Measurements from ENCODE around the gene CTRB2. TPM values are rescaled to one million over a fixed set of nuclear protein-coding genes. Genes with fewer than 3 reads are reported as not detected.

The CTRB2 gene
- polyA plus RNA-seq, 3 donors = not detected

GRCh38 chr16:75176926-75177325 lies 30.0 kb downstream of the CTRB2 start:
- no peak overlapping the region for H3K27ac ChIP-seq (ENCODE audit: low read depth in 1 of 2, low read length in 2 of 2)
- H3K4me1 ChIP-seq (ENCODE audit: control insufficient read depth in 1 of 2, insufficient read depth in 2 of 2, low read length in 2 of 2) = no peaks in the 10 kb centered on the region
- no peaks in the 10 kb centered on the region for H3K79me2 ChIP-seq (ENCODE audit: insufficient read depth, low read length)
- no peaks in the 10 kb centered on the region for H3K27me3 ChIP-seq (ENCODE audit: control insufficient read depth in 2 of 2, insufficient read depth in 2 of 2, low read length in 2 of 2)
- H3K27me3 Mint-ChIP-seq (ENCODE audit: low read depth in 3 of 3) = peaks cover 0 to under 1% (median 0%) of the 10 kb centered on the region in 3 donors
- no peak overlapping the region for H3K4me3 ChIP-seq (replicated peaks in 1 of 3; ENCODE audit: low read depth in 2 of 3, low read length in 3 of 3)
- H3K36me3 Mint-ChIP-seq = peaks cover 0 to 2% of the 10 kb centered on the region in 2 donors
- H4K20me1 ChIP-seq (ENCODE audit: insufficient read depth, low read length) = no peaks in the 10 kb centered on the region
- TF ChIP-seq CTCF (IDR thresholded peaks at IDR 0.05) = no peak
- H3K4me2 ChIP-seq (replicated peaks; ENCODE audit: extremely low read depth, low read length, poor library complexity, severe bottlenecking) = no peak overlapping the region
- no peak overlapping the region for H3K9ac ChIP-seq (ENCODE audit: insufficient read depth, low read length, poor library complexity, severe bottlenecking)
- no CpG with 5 or more reads among the region's 2 CpGs for WGBS (ENCODE audit: insufficient coverage)
- H3K9me3 Mint-ChIP-seq = peaks cover 47 to 85% (median 78%) of the 10 kb centered on the region in 7 donors
- no peak overlapping the region for H3K4me3 Mint-ChIP-seq
- H3K36me3 ChIP-seq (replicated peaks in 1 of 2; ENCODE audit: control insufficient read depth in 1 of 2, insufficient read depth in 2 of 2, low read length in 2 of 2) = no peaks in the 10 kb centered on the region
- H3K9me3 ChIP-seq (replicated peaks in 1 of 2; ENCODE audit: control insufficient read depth in 1 of 2, insufficient read depth in 1 of 2, low read length in 2 of 2) = peaks cover 54 to 60% of the 10 kb centered on the region in 2 donors
- intact Hi-C loops (cut with micrococcal nuclease) = no loop called here
- no peak for DNase-seq
- H2AFZ ChIP-seq (ENCODE audit: insufficient read depth, low read depth, low read length, poor library complexity, severe bottlenecking) = no peak overlapping the region
- H3K4me1 Mint-ChIP-seq = peaks cover 3% of the 10 kb centered on the region
- H3K27ac Mint-ChIP-seq = no peak overlapping the region

GRCh38 chr16:75175074-75175473 lies 31.9 kb downstream of the CTRB2 start:
- H3K4me1 Mint-ChIP-seq = no peaks in the 10 kb centered on the region
- Histone ChIP-seq H3K27me3 (ENCODE audit: control insufficient read depth in 2 of 2, insufficient read depth in 2 of 2, low read length in 2 of 2) (no peaks in the 10 kb centered on the region), H3K4me1 (ENCODE audit: control insufficient read depth in 1 of 2, insufficient read depth in 2 of 2, low read length in 2 of 2) (no peaks in the 10 kb centered on the region), H3K36me3 (replicated peaks in 1 of 2; ENCODE audit: control insufficient read depth in 1 of 2, insufficient read depth in 2 of 2, low read length in 2 of 2) (peaks cover 0 to 12% of the 10 kb centered on the region in 2 donors), H3K4me3 (replicated peaks in 1 of 3; ENCODE audit: low read depth in 2 of 3, low read length in 3 of 3) (no peak overlapping the region), H3K79me2 (ENCODE audit: insufficient read depth, low read length) (no peaks in the 10 kb centered on the region), H4K20me1 (ENCODE audit: insufficient read depth, low read length) (no peaks in the 10 kb centered on the region), H3K9ac (ENCODE audit: insufficient read depth, low read length, poor library complexity, severe bottlenecking) (no peak overlapping the region), H3K4me2 (replicated peaks; ENCODE audit: extremely low read depth, low read length, poor library complexity, severe bottlenecking) (no peak overlapping the region), H3K27ac (ENCODE audit: low read depth in 1 of 2, low read length in 2 of 2) (no peak overlapping the region), H2AFZ (ENCODE audit: insufficient read depth, low read depth, low read length, poor library complexity, severe bottlenecking) (no peak overlapping the region), H3K9me3 (replicated peaks in 1 of 2; ENCODE audit: control insufficient read depth in 1 of 2, insufficient read depth in 1 of 2, low read length in 2 of 2) (peaks cover 58 to 73% of the 10 kb centered on the region in 2 donors)
- H3K27me3 Mint-ChIP-seq (ENCODE audit: low read depth in 3 of 3) = peaks cover 0 to 1% (median 1%) of the 10 kb centered on the region in 3 donors
- WGBS (ENCODE audit: insufficient coverage) = 98% methylated on average over 3 of the region's 3 CpGs
- TF ChIP-seq CTCF (IDR thresholded peaks at IDR 0.05) = no peak
- DNase-seq = no peak
- intact Hi-C loops (cut with micrococcal nuclease) = no loop called here
- H3K27ac Mint-ChIP-seq = no peak overlapping the region
- H3K4me3 Mint-ChIP-seq = no peak overlapping the region
- H3K36me3 Mint-ChIP-seq = peaks cover 4 to 7% of the 10 kb centered on the region in 2 donors
- H3K9me3 Mint-ChIP-seq = peaks cover 47 to 88% (median 84%) of the 10 kb centered on the region in 7 donors

All from CD14-positive monocyte (primary cell).